GM12801 (cell line): ENCODE data around the gene VWA3B.

Source experiments
- TF ChIP-seq, protein P1 (sequence below): IDR thresholded peaks from one replicate; pipeline ENCODE4 v1.5.1; 2011; ENCODE audit warnings: control low read depth; ENCODE audit not compliant: insufficient read length; ENCODE audit errors: extremely low read depth

VWA3B gene

DNA sequence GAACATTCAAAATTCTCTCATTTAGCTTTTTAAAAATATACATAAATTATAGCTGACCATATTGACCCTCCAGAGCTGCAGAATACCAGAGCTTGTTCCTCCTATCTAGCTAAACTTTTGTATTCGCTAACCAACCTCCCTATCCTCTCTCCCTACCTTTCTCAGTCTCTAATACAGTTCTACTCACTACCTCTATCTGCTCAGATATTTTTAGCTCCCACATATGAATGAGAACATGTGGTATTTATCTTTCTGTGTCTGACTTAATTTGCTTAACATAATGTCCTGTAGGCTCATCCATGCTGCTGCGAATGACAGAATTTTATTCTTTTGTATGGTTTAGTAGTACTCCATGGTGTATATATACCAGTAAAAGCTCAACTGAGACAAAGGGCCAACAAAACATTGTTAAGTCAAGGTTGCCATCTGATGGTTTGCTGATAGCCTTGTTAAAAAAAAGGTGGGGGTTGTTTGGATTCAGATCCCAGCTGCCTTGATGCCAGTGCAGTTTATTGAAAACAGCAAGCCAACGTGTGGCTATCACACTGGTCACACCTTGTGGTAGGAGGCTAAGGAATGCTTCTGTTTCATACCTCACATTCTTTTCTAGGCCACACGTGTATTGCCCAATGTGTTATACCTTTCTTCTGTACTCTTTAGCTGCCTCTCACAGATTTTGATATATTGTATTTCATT lies 101.5 kb downstream of the VWA3B start:
- TF ChIP-seq, protein P1, sequence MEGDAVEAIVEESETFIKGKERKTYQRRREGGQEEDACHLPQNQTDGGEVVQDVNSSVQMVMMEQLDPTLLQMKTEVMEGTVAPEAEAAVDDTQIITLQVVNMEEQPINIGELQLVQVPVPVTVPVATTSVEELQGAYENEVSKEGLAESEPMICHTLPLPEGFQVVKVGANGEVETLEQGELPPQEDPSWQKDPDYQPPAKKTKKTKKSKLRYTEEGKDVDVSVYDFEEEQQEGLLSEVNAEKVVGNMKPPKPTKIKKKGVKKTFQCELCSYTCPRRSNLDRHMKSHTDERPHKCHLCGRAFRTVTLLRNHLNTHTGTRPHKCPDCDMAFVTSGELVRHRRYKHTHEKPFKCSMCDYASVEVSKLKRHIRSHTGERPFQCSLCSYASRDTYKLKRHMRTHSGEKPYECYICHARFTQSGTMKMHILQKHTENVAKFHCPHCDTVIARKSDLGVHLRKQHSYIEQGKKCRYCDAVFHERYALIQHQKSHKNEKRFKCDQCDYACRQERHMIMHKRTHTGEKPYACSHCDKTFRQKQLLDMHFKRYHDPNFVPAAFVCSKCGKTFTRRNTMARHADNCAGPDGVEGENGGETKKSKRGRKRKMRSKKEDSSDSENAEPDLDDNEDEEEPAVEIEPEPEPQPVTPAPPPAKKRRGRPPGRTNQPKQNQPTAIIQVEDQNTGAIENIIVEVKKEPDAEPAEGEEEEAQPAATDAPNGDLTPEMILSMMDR = no peak

DNA sequence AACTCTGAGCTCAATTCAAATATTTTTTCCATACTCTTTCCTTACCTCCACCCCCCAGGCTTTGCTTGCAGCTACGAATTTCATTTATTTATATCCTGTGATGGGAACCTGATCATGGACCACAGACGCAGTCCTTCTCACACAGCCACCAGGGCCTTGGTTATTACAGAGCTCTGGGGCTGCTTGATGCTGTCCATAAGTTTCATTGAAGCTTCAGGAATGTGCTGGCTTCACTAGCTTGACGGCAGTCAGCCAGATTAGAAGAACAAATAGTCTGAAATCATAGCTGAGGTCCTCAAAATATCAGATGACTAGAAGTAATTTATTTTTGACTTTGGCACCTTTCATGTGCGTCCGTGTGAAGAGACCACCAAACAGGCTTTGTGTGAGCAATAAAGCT lies 104.9 kb downstream of the VWA3B start:
- TF ChIP-seq, protein P1 = no peak

DNA sequence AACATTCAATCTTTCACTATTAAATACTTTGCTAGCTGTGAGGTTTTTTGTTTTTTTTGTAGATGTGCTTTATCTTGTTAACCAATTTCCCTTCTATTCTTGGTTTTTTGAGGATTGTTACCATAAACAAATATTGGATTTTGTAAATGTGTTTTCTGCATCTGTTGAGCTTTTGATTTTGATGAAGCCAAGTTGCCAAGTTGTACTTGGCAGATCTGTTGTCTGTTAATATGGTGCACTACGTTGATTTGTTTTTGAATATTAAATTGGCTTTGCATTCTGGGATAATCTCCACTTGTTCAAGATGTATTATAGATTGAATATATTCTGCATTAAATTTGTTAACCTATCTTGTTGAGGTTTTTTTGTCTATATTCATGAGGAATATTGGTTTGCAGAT lies 114.6 kb downstream of the VWA3B start:
- TF ChIP-seq, protein P1 = no peak

DNA sequence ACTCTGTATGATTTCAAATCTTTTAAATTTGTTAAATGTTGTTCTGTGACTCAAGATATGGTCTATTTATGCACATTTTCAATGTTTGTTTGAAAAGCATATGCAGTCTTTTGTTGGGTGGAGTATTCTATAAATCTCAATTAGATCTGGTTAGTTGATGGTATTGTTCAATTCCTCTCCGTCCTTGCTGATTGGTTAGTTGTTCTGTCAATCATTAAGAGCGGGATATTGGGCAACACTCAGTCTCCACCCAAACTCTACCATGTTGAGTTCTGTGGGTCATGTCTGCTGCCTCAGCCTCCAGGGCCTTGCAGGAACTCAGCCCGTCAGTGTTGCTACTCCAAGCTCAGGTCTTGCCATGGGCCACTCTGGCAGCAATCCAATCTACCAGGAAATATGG lies 118.9 kb downstream of the VWA3B start:
- TF ChIP-seq, protein P1 = no peak

DNA sequence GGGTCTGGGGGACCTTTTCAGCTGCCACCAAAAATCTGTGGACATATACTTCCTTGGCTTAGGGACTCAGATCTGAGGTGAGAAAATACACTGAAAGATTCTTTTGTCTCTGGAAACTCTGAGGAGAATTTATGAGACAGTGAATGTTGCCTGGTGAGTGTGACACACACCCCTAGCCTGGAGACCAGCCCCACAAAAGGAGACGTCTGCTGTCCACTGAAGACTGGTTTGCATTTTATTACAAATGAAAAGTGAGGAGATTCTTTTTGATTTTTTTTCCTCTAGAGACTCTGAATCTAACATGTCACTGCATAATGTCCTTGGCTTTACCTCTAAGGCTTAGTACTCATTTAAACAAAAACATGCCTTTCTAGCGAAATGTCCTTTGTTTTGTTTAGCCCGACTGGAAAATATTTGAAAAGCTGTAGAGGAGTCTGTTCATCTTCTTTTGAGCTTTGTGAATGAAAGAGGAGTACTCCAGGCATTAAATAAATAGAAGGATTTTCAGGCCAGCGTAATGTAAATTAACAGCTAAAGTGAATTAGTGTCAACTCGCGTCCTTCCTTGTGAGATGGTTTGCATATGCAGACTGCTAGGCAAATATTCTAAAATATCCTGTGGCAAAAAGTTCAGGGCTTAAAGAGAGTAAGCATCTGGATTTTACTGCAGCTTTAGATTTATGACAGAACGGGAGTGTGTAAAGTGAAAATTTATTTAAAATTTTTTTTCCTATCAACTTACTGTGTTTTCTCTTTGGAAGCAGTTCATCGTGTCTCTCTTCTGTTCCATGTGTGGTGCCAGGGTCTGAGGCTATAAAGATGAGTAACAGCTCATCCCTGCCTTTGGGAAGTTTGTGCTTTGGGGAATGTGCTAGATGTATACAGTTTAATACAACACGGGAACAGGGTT lies 125.4 kb downstream of the VWA3B start:
- TF ChIP-seq, protein P1 = no peak

DNA sequence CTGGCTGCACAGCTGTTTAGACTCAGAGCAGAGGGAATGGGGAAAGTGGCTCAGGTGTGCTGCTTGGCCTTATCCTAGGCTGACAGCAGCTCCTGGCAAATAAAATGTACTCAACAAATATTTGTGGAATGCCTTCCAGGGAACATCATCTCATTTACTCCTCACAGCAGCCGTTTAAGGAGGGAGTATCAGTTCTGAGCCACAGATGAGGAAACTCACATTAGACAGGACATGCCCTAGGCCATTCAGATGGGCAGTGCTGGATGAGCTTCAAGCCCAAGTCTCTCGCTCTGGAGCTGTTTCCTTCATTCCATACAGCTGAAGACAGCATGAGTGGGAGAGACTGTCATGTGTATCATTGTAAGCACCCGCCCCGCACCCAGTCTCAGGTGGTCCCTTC lies 129.6 kb downstream of the VWA3B start:
- TF ChIP-seq, protein P1 = no peak

DNA sequence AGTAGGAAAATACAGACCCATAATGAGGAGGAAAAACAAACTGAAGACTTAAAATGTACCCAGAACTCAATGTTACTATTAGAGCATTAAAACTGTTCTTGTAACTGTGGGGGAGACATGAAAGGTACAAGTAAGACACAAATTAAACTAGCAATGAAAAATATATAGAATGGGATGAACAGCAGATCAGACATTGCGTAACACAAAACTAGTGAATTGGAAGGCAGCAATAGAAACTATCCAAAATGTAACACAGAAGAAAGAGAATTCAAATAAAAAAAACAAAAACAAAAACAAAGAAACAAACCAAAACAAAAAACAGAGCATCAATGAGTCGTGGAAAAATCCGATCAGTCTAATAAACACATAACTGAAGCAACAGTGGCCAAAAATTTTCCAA lies 132.2 kb downstream of the VWA3B start:
- TF ChIP-seq, protein P1 = no peak
